LNCAP (cell line): ENCODE measurements around the gene LY6G6C.

Experiments used
- TF ChIP-seq, protein P1 (sequence below): fragments of 450-650 bp; IDR thresholded peaks from 2 replicates; pipeline ENCODE4 v1.5.1; 2017; ENCODE audit warnings: mild to moderate bottlenecking

Gene LY6G6C

DNA sequence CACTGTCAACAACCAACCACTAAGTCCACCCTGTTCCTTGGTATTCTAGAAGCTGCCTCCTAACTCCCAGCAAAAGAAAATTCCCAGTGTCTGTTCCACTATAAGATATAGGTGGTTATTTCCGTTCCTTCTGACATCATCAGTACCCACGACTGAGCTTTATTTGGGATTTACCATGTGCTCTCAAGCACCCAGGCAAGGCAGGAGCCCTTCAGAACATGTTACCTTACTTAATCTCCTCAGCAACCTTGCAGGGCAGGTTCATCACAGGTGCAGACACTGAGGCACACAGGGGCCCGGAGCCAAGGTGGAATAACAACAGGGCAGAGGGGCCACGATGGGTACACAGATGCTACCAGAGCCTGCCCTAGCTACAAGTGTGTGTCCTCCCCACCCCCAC is 29.2 kb downstream of the LY6G6C start:
- TF ChIP-seq, protein P1, sequence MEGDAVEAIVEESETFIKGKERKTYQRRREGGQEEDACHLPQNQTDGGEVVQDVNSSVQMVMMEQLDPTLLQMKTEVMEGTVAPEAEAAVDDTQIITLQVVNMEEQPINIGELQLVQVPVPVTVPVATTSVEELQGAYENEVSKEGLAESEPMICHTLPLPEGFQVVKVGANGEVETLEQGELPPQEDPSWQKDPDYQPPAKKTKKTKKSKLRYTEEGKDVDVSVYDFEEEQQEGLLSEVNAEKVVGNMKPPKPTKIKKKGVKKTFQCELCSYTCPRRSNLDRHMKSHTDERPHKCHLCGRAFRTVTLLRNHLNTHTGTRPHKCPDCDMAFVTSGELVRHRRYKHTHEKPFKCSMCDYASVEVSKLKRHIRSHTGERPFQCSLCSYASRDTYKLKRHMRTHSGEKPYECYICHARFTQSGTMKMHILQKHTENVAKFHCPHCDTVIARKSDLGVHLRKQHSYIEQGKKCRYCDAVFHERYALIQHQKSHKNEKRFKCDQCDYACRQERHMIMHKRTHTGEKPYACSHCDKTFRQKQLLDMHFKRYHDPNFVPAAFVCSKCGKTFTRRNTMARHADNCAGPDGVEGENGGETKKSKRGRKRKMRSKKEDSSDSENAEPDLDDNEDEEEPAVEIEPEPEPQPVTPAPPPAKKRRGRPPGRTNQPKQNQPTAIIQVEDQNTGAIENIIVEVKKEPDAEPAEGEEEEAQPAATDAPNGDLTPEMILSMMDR: no peak

DNA sequence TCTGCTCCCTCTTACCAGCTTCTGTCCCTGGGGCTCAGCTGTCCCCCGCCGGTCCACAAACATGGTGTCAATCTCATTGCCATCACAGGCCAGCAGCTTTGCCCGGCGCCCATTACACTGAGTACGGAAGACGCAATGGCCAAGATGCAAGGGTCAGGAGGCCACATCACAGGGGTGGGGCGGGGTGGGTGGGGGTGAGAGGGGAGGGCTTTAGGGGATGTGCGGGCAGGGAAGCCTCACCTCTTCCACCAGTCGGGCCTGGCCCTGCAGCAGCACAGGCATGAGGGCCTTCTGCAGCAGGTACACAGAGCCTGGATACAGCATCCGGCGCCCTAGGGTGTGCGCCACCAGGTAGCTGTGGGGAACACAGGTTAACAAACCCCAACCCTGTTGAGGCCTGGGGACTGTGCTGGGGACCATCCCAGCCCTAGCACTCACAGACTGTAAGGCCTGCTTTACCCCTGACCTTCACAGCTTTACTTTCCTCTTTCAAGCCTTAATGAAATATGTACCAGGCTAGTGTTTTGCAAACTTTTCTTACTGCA is 29.9 kb downstream of the LY6G6C start:
- TF ChIP-seq, protein P1: no peak

DNA sequence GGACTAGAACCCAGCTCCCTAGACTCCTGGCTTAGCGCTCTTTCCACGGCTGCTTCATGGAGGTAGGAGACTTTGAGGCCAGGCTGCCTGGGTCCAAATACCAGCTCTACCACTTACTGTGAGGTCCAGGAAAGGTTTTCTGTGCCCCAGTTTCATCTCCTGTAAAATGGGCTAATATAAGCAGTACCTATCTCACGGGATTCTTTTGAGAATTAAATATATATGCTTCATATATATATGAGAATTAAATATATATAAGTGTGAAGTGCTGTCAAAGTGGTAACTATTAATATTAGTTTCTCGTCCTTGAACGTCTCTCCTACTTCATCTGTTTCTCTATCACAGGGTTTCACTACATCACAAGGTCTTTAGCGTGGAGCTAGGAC is 30.5 kb downstream of the LY6G6C start:
- TF ChIP-seq, protein P1: no peak

DNA sequence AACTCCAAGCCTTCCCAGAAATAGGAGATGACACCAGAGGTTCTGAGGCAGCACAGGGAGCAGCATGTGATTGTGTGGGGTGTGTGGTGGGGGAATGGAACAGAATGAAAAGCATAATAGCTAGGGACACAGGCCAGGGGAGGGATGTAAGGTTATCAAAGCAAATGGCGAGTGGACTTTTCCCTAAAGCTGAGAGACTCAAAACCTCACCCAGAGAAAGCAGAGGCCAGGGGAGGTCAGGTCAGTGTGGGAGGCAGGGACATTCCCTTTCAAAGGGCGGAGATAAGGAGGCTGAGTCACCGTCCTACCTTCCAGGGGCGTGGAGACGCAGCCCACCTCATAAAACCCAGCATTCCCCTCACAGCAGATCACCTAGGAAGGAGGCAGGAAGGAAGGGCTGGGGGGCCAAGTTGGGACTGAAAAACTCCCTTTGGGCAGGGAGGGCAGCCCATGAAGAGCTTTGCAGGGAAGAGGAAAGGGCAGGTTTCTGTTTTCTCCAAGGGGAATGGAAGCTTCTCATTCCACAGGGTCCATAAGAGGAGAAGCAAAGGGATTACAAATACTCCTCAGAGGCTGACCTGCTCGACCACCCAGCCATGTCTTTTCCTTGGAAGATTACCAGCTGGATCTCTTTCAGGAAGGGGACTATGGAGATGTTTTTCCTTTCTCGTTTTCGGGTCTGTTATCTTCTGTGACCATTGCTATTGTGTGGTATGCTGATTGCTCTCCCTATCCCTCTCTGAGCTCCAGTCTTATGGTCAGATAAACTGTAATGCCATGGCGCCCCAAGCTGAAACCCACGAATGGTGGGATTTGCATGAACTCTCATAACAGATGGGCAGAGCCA is 31.1 kb downstream of the LY6G6C start:
- TF ChIP-seq, protein P1: no peak

DNA sequence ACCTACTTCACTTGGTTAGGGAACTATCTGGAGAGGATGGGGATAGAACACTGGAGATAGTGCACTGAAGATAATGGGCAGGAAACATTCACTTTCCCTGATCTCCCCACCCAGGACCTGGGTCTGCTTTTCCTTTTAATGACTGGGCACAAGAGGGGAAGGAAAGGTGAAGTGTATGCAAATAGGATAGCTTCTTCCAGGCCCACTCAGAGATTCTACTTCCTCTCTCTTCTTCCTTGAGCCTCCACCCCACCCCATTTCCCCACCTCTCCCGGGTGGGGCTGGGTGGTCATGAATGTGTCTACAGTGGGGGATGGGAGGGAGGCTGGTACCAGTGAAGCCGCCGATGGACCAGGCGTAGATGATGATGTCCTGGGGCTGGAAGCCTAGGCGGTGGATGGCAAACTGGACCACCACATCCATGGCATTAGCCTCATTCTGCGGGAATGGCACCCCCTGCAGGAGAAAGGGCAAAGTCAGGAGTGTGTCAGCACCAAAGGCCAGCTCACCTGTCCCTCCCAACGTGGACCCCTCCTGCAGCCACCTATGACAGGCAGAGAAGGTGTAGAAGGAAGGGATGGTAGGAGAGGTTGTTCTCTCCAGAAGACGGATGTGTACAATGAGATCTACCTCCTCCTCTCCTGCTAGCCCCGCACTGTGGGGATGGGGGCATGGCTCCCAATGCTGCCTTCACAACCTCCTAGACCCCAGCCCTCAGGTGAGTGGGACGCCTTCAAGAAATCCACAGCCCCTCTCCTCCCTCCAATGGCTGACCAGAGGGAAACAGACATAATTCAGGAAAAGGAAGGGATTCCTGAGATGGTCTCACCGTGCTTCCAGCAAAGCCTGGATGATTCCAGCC is 32.1 kb downstream of the LY6G6C start:
- TF ChIP-seq, protein P1: peak; percentile 36

DNA sequence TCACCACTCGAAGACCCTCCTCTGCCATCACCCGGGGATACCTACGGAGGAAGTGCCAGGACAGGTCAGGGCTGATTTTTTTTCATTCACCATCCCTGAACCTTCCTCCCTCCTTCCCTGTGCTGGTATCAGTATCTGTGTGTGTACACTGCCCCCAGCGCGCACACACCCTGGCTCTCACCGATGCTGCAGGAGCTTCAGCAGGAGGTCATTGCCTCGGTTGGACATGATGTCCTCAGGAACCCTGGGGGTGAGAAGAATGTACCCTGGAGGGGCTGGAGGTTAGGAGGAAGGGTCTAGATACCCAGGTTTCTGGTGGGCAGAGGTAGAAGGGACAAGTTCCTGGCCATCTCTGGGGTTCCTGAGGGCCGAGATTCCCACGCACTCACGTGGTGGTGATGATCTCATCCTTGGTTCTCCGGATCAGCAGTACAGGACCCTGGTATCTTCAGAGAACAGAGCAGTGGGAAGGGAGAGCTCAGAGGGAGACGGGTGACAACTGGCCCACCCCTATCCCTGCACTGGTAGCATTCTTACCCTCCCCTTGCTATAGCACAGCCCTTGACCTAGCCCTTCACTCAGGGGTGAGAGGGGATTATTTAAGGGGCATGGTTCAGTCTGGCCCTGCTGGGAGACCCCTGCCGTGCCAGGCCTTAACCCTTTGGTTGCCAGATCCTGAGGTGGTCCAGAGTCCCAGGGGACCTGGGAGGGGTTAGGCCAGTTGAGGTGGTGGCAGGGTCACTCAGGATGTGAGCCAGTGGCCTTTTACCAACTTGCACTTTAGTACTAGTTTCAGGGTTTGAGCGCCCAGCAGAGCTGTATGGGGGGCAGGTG is 33.5 kb downstream of the LY6G6C start:
- TF ChIP-seq, protein P1: no peak

DNA sequence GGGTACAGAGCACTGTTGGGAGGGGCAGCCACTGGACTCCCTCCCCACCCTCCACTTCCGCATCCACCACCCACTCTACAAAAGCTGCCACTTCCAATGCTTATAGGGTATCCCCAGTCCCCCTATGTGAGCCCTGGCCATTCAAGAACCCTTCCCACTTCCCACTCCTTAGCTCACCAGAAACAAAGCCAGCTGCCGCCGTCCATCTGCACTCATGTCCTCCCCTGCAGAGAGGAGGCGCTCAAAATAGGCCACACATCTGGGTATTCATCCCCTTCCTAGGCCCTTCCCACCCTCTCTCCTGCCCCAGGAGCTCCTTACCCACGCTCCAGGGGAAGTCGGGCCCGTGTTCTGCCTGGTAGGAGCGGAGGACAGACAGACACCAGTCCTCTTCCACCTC is 34.2 kb downstream of the LY6G6C start:
- TF ChIP-seq, protein P1: no peak
